ENCODE results near the gene ARMCX1. TPM values are rescaled to one million over a fixed set of nuclear protein-coding genes. Genes with fewer than 3 reads are reported as not detected.
"Not testable (repeated sequence)": the region's sequence is repeated elsewhere in the genome, so short reads cannot be mapped to it uniquely, and the experiment has no call there.

Gene ARMCX1
- 74.7 TPM for total RNA-seq
- 10 to 100 TPM; 74.0 to 82.9 (median 78.8) TPM for polyA plus RNA-seq (ENCODE audit: insufficient read depth in 1 of 8, insufficient read length in 8 of 8, low replicate concordance in 1 of 8)
- long read RNA-seq, donor 1, transcript ARMCX1-201 (4 exons, 2,141 nt), result major isoform, 8 of 8 reads
- long read RNA-seq, donor 1, partial matches to known transcripts, result 0 of 8 reads
- long read RNA-seq, donor 1, other reads (novel, unspliced or antisense), result 0 of 8 reads
- long read RNA-seq, donor 2, result 0 reads
- long read RNA-seq, donor 3, transcript ARMCX1-201 (4 exons, 2,141 nt), result major isoform, 28 of 28 reads
- long read RNA-seq, donor 3, partial matches to known transcripts, result 0 of 28 reads
- long read RNA-seq, donor 3, other reads (novel, unspliced or antisense), result 0 of 28 reads
- long read RNA-seq, donor 4, transcript ARMCX1-201 (4 exons, 2,141 nt), result major isoform, 15 of 52 reads
- long read RNA-seq, donor 4, partial matches to known transcripts, result 30 of 52 reads
- long read RNA-seq, donor 4, other reads (novel, unspliced or antisense), result 7 of 52 reads
- long read RNA-seq, donor 5, transcript ARMCX1-201 (4 exons, 2,141 nt), result major isoform, 36 of 298 reads
- long read RNA-seq, donor 5, partial matches to known transcripts, result 231 of 298 reads
- long read RNA-seq, donor 5, other reads (novel, unspliced or antisense), result 31 of 298 reads
- long read RNA-seq, donor 6, transcript ARMCX1-201 (4 exons, 2,141 nt), result major isoform, 32 of 52 reads
- long read RNA-seq, donor 6, partial matches to known transcripts, result 0 of 52 reads
- long read RNA-seq, donor 6, other reads (novel, unspliced or antisense), result 20 of 52 reads
- long read RNA-seq, donor 7, transcript ARMCX1-201 (4 exons, 2,141 nt), result major isoform, 27 of 36 reads
- long read RNA-seq, donor 7, partial matches to known transcripts, result 0 of 36 reads
- long read RNA-seq, donor 7, other reads (novel, unspliced or antisense), result 9 of 36 reads
- long read RNA-seq, donor 8, transcript ARMCX1-201 (4 exons, 2,141 nt), result major isoform, 21 of 28 reads
- long read RNA-seq, donor 8, partial matches to known transcripts, result 0 of 28 reads
- long read RNA-seq, donor 8, other reads (novel, unspliced or antisense), result 7 of 28 reads
- long read RNA-seq, donor 9, transcript ARMCX1-201 (4 exons, 2,141 nt), result major isoform, 25 of 34 reads
- long read RNA-seq, donor 9, partial matches to known transcripts, result 0 of 34 reads
- long read RNA-seq, donor 9, other reads (novel, unspliced or antisense), result 9 of 34 reads
- long read RNA-seq, donor 10, transcript ARMCX1-201 (4 exons, 2,141 nt), result major isoform, 17 of 26 reads
- long read RNA-seq, donor 10, partial matches to known transcripts, result 0 of 26 reads
- long read RNA-seq, donor 10, other reads (novel, unspliced or antisense), result 9 of 26 reads
- long read RNA-seq, donor 11, transcript ARMCX1-201 (4 exons, 2,141 nt), result major isoform, 13 of 50 reads
- long read RNA-seq, donor 11, partial matches to known transcripts, result 6 of 50 reads
- long read RNA-seq, donor 11, other reads (novel, unspliced or antisense), result 31 of 50 reads

DNA sequence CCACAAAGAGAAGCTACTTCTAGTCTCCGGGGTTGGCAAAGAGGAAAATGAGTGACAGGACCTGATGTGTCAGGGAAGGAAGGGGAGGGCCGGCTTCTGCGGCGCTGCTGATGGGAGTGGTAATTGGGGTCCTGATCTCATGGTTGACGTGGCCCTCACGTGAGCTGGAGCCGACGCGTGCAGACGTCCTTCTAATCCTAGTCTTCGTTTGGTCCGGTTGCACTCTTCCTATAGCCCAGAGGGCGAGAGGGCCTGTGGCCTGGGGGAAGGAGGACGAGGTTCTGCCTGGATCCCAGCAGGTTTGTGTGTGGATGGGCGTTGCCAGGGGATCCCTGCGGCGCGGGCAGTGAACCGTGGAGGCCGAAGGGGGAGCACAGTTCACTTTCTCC lies at the start of gene ARMCX1:
TSS of gene ARMCX1 (plus strand) at position 186 of the 389 bp plus-strand sequence. CDS start 2,384 bp downstream, outside the sequence.
- H3K4me1 ChIP-seq (ENCODE audit: control insufficient read depth, insufficient read depth, low read length), result peaks cover 13% of the 10 kb centered on the region
- H3K9me3 ChIP-seq (replicated peaks; ENCODE audit: control insufficient read depth, low read depth, low read length), result no peaks in the 10 kb centered on the region
- H3K27me3 ChIP-seq (ENCODE audit: control insufficient read depth, insufficient read depth, low read length), result peaks cover 13% of the 10 kb centered on the region
- peak; percentile 95 for DNase-seq
- H3K27ac ChIP-seq (ENCODE audit: low read length), result peak within 1 kb of the TSS; percentile 96
- H3K36me3 ChIP-seq (ENCODE audit: control insufficient read depth, insufficient read depth, low read length), result peaks cover 13% of the 10 kb centered on the region
- peak within 1 kb of the TSS; percentile 76 for H3K4me3 ChIP-seq (ENCODE audit: low read length)
- WGBS (ENCODE audit: insufficient coverage), result 27% methylated on average over 11 of the region's 20 CpGs

DNA sequence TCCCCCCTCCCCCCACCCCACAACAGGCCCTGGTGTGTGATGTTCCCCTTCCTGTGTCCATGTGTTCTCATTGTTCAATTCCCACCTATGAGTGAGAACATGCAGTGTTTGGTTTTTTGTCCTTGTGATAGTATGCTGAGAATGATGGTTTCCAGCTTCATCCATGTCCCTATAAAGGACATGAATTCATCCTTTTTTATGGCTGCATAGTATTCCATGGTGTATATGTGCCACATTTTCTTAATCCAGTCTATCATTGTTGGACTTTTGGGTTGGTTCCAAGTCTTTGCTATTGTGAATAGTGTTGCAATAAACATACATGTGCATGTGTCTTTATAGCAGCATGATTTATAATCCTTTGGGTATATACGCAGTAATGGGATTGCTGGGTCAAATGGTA lies 47.4 kb upstream of the ARMCX1 start:
- H3K27ac ChIP-seq (ENCODE audit: low read length); DNase-seq; H3K27me3 ChIP-seq (ENCODE audit: control insufficient read depth, insufficient read depth, low read length); H3K9me3 ChIP-seq (replicated peaks; ENCODE audit: control insufficient read depth, low read depth, low read length); H3K4me1 ChIP-seq (ENCODE audit: control insufficient read depth, insufficient read depth, low read length); H3K4me3 ChIP-seq (ENCODE audit: low read length): not testable (repeated sequence)
- no CpG with 5 or more reads among the region's 1 CpG for WGBS (ENCODE audit: insufficient coverage)
- peaks cover 36% of the 10 kb centered on the region for H3K36me3 ChIP-seq (ENCODE audit: control insufficient read depth, insufficient read depth, low read length)

DNA sequence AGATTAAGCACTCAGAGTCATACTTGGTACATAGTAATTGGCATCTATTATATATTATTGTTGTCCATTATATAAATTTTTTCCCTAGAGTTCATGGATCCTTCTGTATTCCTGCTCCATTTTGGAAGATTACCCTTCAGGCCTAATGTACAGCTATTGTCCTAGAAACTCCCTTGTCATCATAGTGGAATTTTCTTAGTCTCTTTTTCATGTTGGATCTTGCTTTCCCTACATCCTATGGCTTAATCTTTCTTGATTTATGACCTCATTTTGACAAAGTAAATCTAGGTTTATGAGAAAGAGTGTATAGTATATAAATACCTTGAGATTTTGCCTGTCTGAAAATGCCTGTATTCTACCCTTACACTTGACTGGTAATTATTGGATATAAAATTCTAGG lies 43.0 kb upstream of the ARMCX1 start:
- peaks cover 4% of the 10 kb centered on the region for H3K36me3 ChIP-seq (ENCODE audit: control insufficient read depth, insufficient read depth, low read length)
- peaks cover 2% of the 10 kb centered on the region for H3K27me3 ChIP-seq (ENCODE audit: control insufficient read depth, insufficient read depth, low read length)
- no peak overlapping the region for H3K4me3 ChIP-seq (ENCODE audit: low read length)
- no peaks in the 10 kb centered on the region for H3K9me3 ChIP-seq (replicated peaks; ENCODE audit: control insufficient read depth, low read depth, low read length)
- DNase-seq, result no peak
- H3K27ac ChIP-seq (ENCODE audit: low read length), result no peak overlapping the region
- no peaks in the 10 kb centered on the region for H3K4me1 ChIP-seq (ENCODE audit: control insufficient read depth, insufficient read depth, low read length)

- no peak for DNase-seq
- WGBS (ENCODE audit: insufficient coverage), result no CpG with 5 or more reads among the region's 4 CpGs
- Histone ChIP-seq H3K9me3 (replicated peaks; ENCODE audit: control insufficient read depth, low read depth, low read length) (no peaks in the 10 kb centered on the region), H3K27ac (ENCODE audit: low read length) (no peak overlapping the region), H3K36me3 (ENCODE audit: control insufficient read depth, insufficient read depth, low read length) (peaks cover 4% of the 10 kb centered on the region), H3K4me3 (ENCODE audit: low read length) (no peak overlapping the region), H3K4me1 (ENCODE audit: control insufficient read depth, insufficient read depth, low read length) (no peaks in the 10 kb centered on the region), H3K27me3 (ENCODE audit: control insufficient read depth, insufficient read depth, low read length) (peaks cover 2% of the 10 kb centered on the region)
Observed at GRCh38 chrX:101507986-101508385, 42.4 kb upstream of the ARMCX1 start.

DNA sequence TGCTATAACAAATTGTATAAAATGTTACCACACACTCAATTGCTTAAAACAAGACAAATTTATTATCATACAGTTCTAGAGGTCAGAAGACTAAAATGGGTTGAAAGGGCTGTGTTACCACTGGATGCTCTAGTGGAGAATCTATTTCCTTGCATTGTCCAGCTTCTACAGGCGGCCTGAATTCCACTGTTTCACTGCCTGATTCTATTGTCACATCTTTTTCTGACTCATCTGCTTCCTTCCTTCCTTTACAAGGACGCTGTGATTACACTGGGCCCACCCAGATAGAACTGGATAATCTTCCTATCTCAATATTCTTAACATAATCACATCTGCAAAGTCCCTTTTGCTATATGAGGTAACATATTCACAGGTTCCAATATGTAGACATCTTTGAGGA lies 19.4 kb upstream of the ARMCX1 start:
- Histone ChIP-seq H3K4me1 (ENCODE audit: control insufficient read depth, insufficient read depth, low read length) (no peaks in the 10 kb centered on the region), H3K4me3 (ENCODE audit: low read length) (no peak overlapping the region), H3K36me3 (ENCODE audit: control insufficient read depth, insufficient read depth, low read length) (no peaks in the 10 kb centered on the region), H3K27ac (ENCODE audit: low read length) (no peak overlapping the region), H3K27me3 (ENCODE audit: control insufficient read depth, insufficient read depth, low read length) (no peaks in the 10 kb centered on the region), H3K9me3 (replicated peaks; ENCODE audit: control insufficient read depth, low read depth, low read length) (no peaks in the 10 kb centered on the region)
- DNase-seq, result no peak
- 45% methylated on average over 2 of the region's 2 CpGs for WGBS (ENCODE audit: insufficient coverage)

- Histone ChIP-seq H3K4me3 (ENCODE audit: low read length) (no peak overlapping the region), H3K9me3 (replicated peaks; ENCODE audit: control insufficient read depth, low read depth, low read length) (peaks cover 10% of the 10 kb centered on the region), H3K36me3 (ENCODE audit: control insufficient read depth, insufficient read depth, low read length) (no peaks in the 10 kb centered on the region), H3K27me3 (ENCODE audit: control insufficient read depth, insufficient read depth, low read length) (no peaks in the 10 kb centered on the region), H3K27ac (ENCODE audit: low read length) (no peak overlapping the region), H3K4me1 (ENCODE audit: control insufficient read depth, insufficient read depth, low read length) (no peaks in the 10 kb centered on the region)
- 75% methylated on average over 16 of the region's 25 CpGs for WGBS (ENCODE audit: insufficient coverage)
- DNase-seq, result no peak
Observed at GRCh38 chrX:101539116-101539515, 11.2 kb upstream of the ARMCX1 start.

DNA sequence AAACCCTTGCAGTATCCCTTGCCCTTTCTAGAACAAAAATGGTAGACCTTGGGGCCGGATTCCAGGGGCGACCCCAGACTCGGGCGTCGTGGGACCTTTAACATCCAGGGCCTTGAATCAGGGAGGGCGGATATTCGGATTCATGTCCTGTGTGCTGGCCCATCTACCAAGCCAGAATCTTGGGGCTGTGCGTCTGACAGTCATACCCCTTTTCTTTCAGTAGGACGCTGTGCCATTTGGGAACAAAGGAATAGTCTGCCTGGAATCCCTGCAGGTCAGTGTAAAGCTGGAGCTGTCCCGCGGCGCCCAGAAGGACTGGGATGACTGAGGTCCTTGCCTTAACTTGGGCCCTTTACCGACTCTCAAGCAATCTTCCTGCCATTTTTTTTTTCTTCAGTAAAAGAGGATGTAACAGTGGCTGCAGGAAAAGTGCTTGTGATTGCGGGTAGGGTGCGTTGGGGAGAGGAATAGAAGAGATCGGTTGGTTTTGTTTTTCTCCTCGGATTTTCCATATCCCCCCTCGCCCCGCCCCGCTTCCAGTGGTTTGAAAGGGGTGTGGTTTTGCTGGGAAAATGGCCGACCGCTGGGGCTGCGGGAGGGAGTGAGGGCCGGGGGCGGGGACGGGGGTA lies 518 bp downstream of the ARMCX1 start:
- Histone ChIP-seq H3K36me3 (ENCODE audit: control insufficient read depth, insufficient read depth, low read length) (peaks cover 13% of the 10 kb centered on the region), H3K4me1 (ENCODE audit: control insufficient read depth, insufficient read depth, low read length) (peaks cover 13% of the 10 kb centered on the region), H3K27ac (ENCODE audit: low read length) (peak overlapping the region; percentile 96), H3K27me3 (ENCODE audit: control insufficient read depth, insufficient read depth, low read length) (peaks cover 13% of the 10 kb centered on the region), H3K4me3 (ENCODE audit: low read length) (peak overlapping the region; percentile 76), H3K9me3 (replicated peaks; ENCODE audit: control insufficient read depth, low read depth, low read length) (no peaks in the 10 kb centered on the region)
- WGBS (ENCODE audit: insufficient coverage), result 30% methylated on average over 16 of the region's 26 CpGs
- DNase-seq, result peak; percentile 87

DNA sequence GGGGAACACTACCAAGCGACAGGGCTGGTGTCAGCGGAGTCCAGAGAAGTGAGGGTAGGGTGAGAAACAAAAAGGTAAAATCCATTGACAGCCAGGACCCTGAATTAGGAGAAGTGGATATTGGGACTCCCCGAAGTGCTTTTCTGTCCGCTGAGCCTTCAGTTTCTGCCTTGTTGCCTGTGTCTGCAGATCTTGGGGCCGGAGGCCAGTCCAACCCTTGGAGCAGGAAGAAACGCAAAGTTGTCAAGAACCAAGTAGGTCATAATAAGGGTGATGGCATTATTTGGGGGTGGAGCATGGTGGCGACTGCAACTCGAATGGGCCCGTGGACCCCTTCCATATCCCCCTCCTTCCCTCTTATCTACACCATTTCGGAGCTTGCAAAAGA lies 1.0 kb downstream of the ARMCX1 start:
- peak overlapping the region; percentile 76 for H3K4me3 ChIP-seq (ENCODE audit: low read length)
- 27% methylated on average over 3 of the region's 10 CpGs for WGBS (ENCODE audit: insufficient coverage)
- peaks cover 13% of the 10 kb centered on the region for H3K27me3 ChIP-seq (ENCODE audit: control insufficient read depth, insufficient read depth, low read length)
- DNase-seq, result no peak
- H3K4me1 ChIP-seq (ENCODE audit: control insufficient read depth, insufficient read depth, low read length), result peaks cover 13% of the 10 kb centered on the region
- no peaks in the 10 kb centered on the region for H3K9me3 ChIP-seq (replicated peaks; ENCODE audit: control insufficient read depth, low read depth, low read length)
- peaks cover 13% of the 10 kb centered on the region for H3K36me3 ChIP-seq (ENCODE audit: control insufficient read depth, insufficient read depth, low read length)
- H3K27ac ChIP-seq (ENCODE audit: low read length), result peak overlapping the region; percentile 96

DNA sequence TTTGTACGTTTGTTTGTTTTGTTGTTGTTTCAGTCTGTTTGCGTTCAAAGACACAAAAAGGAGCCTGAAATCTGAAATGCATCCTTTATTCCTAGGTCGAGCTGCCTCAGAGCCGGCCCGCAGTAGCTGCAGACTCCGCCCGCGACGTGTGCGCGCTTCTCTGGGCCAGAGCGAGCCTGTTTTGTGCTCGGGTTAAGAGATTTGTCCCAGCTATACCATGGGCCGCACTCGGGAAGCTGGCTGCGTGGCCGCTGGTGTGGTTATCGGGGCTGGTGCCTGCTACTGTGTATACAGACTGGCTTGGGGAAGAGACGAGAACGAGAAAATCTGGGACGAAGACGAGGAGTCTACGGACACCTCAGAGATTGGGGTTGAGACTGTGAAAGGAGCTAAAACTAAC lies 2.4 kb downstream of the ARMCX1 start:
- Histone ChIP-seq H3K27me3 (ENCODE audit: control insufficient read depth, insufficient read depth, low read length) (peaks cover 13% of the 10 kb centered on the region), H3K36me3 (ENCODE audit: control insufficient read depth, insufficient read depth, low read length) (peaks cover 13% of the 10 kb centered on the region), H3K4me3 (ENCODE audit: low read length) (no peak overlapping the region), H3K9me3 (replicated peaks; ENCODE audit: control insufficient read depth, low read depth, low read length) (no peaks in the 10 kb centered on the region), H3K27ac (ENCODE audit: low read length) (no peak overlapping the region), H3K4me1 (ENCODE audit: control insufficient read depth, insufficient read depth, low read length) (peaks cover 13% of the 10 kb centered on the region)
- no peak for DNase-seq
- WGBS (ENCODE audit: insufficient coverage), result 84% methylated on average over 21 of the region's 23 CpGs

All from muscle of leg (tissue), 16 donors.